ENCODE data around the gene EHHADH.

DNA sequence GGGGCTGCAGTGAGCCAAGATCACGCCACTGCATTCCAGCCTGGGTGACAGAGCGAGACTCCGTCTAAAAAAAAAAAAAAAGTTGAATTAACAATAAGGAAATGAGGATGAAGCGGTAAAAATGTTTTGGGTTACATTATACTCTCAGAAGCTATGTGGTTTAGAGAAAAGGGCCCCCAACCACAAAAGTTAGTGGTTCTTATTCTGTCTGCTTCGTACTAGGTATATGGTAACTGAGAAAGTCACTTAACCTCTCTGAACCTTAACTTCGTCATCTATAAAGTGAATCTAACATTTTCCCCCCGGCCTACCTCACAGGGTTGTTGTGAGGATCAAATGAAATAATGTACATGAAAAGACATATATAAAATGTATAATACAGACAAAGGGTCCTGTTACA is 38.4 kb upstream of the EHHADH start:
- TF ChIP-seq, protein P1, sequence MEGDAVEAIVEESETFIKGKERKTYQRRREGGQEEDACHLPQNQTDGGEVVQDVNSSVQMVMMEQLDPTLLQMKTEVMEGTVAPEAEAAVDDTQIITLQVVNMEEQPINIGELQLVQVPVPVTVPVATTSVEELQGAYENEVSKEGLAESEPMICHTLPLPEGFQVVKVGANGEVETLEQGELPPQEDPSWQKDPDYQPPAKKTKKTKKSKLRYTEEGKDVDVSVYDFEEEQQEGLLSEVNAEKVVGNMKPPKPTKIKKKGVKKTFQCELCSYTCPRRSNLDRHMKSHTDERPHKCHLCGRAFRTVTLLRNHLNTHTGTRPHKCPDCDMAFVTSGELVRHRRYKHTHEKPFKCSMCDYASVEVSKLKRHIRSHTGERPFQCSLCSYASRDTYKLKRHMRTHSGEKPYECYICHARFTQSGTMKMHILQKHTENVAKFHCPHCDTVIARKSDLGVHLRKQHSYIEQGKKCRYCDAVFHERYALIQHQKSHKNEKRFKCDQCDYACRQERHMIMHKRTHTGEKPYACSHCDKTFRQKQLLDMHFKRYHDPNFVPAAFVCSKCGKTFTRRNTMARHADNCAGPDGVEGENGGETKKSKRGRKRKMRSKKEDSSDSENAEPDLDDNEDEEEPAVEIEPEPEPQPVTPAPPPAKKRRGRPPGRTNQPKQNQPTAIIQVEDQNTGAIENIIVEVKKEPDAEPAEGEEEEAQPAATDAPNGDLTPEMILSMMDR (IDR thresholded peaks at IDR 0.05), result no peak
- TF ChIP-seq POLR2A (IDR thresholded peaks at IDR 0.05), result no peak

Data from body of pancreas (tissue), 4 donors.